Stimulated activated CD4-positive, alpha-beta T cell treated with anti-CD3 and anti-CD28 coated beads, Interleukin-1b, Interleukin-23, amount 100 ng/mL, for 48 hours (primary cell): ENCODE measurements around the gene SEMA7A.
"Not testable (repeated sequence)": the region's sequence is repeated elsewhere in the genome, so short reads cannot be mapped to it uniquely, and the experiment has no call there.

Experiments
- DNase-seq: peaks from one replicate; pipeline ENCODE4 v3.0.0-alpha.2; 2020

The SEMA7A gene, protein sequence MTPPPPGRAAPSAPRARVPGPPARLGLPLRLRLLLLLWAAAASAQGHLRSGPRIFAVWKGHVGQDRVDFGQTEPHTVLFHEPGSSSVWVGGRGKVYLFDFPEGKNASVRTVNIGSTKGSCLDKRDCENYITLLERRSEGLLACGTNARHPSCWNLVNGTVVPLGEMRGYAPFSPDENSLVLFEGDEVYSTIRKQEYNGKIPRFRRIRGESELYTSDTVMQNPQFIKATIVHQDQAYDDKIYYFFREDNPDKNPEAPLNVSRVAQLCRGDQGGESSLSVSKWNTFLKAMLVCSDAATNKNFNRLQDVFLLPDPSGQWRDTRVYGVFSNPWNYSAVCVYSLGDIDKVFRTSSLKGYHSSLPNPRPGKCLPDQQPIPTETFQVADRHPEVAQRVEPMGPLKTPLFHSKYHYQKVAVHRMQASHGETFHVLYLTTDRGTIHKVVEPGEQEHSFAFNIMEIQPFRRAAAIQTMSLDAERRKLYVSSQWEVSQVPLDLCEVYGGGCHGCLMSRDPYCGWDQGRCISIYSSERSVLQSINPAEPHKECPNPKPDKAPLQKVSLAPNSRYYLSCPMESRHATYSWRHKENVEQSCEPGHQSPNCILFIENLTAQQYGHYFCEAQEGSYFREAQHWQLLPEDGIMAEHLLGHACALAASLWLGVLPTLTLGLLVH

DNA sequence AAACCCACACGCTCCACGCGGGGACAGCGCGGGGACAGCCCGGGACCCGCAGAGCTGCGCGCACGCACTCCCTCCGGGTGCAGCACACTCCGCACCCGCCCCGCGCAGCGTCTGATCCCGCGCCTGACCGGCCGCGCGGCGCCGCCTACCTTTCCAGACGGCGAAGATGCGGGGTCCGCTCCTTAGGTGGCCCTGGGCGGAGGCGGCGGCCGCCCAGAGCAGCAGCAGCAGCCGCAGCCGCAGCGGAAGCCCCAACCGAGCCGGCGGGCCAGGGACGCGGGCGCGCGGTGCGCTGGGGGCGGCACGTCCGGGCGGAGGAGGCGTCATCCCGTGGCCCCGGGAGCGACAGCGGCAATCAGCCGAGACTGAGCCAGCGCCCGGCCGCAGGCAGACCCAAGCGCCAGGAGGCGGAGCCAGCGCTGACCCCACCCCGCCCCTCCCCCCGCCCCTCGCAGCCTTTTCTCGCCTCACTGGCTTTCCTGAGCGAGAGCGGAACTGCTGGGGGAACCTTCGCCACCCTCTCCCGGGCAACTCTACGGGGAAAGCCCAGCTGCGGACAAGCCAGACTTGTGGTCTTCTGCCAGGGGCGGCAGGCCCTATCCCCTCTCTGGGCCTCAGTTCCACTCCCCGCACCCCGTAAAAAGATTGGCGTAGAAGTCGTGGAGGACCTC, at the start of gene SEMA7A:
TSS of gene SEMA7A (minus strand) at position 367 of the 671 bp plus-strand sequence. CDS start at position 327, 40 bp downstream.
- DNase-seq: peak; percentile 81

- DNase-seq: no peak
Observed at GRCh38 chr15:74482661-74483060, 48.9 kb upstream of the SEMA7A start.

- DNase-seq: not testable (repeated sequence)
Observed at GRCh38 chr15:74480364-74480763, 46.6 kb upstream of the SEMA7A start.

GRCh38 chr15:74471621-74472020, 37.9 kb upstream of the SEMA7A start:
- DNase-seq: not testable (repeated sequence)

GRCh38 chr15:74470631-74471395, 37.1 kb upstream of the SEMA7A start:
- no peak for DNase-seq

- DNase-seq: no peak
Observed at GRCh38 chr15:74468341-74469032, 34.7 kb upstream of the SEMA7A start.

DNA sequence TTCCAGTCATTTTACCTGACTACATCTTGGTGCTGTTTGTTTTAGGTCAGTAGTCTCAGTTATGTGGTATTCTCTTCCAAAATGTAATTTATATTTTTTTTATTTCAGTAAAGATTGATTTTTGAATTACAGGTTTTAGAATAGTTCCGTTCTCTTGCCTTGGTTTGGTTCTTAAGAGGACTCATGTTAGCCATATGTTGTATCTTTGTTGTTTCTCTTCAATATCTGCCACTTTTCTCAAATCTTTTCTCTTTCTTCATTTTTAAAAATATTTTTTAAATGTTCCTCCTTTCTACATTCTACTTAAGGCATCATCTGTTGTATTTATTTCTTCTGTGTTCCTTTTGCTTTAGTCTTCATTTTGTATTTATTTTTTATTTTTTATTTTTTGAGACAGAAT, 32.8 kb upstream of the SEMA7A start:
- no peak for DNase-seq

DNA sequence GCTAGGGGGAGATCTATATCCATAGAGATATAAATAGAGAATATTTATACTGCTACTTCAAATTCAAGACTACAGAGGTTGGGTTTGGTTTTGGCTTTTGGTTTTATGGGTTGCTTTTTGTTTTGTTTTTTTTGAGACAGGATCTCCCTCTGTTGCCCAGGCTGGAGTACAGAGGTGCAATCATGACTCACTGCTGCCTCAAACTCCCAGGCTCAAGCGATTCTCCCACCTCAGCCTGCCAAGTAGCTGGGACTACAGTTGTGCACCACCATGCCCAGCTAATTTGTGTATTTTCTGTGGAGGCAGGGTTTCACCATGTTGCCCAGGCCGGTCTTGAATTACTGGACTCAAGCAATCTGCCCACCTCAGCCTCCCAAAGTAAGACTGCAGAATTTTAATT, 31.1 kb upstream of the SEMA7A start:
- DNase-seq: no peak

DNA sequence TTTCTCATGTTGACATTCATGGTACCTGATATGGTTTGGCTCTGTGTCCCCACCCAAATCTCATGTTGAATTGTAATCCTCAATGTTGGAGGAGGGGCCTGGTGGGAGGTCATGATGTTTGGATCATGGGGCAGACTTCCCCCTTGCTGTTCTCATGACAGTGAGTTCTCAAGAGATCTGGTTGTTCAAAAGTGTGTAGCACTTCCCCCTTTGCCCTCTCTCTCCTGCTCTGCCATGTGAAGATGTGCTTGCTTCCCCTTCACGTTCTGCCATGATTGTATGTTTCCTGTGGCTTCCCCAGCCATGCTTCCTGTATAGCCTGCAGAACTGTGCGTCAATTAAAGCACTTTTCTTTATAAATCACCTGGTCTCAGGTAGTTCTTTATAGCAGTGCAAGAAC, 30.5 kb upstream of the SEMA7A start:
- DNase-seq: no peak

DNA sequence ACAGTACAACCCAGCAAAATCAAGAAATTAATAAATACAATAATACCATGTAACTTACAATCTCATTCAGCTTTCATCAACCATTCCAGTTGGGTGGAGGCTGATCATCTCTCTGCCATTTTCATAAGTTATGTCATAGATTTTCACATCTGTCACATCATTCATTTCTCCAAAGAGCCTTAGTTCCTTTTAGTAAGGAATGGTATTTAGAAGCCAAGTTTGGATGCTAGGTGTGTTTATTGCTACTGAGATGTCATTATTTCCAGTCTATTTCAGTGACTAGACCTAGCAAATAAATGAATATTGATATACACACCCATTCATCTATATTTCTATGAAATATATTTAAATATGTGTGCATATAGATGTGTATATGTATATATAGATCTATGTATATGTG, 29.9 kb upstream of the SEMA7A start:
- DNase-seq: no peak

GRCh38 chr15:74461847-74462511, 28.2 kb upstream of the SEMA7A start:
- DNase-seq: no peak

- DNase-seq: peak; percentile 98
Observed at GRCh38 chr15:74460871-74461846, 27.4 kb upstream of the SEMA7A start, which contains the start of gene UBL7. Gene UBL7 (minus strand): TSS chr15:74461160. CDS start chr15:74458867, 2,293 bp downstream.

DNA sequence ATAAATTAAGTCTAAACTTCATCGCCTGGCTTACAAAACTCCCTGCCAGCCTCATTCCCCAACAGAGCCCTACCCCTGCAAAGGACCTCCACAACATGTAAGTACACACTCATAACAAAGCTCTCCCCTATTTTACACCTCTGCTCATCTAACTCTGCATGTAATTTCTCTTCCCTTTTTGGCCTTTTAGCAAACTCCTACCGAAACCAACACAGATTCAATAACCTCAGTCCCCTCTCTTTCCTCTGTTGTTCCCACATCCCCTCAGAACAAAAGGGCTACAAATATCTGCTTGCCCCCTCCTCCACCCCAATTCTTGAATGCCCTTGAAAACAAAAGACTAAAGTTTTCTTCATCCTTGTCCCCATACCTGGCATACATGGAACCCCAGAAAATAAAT, 26.5 kb upstream of the SEMA7A start:
- no peak for DNase-seq

DNA sequence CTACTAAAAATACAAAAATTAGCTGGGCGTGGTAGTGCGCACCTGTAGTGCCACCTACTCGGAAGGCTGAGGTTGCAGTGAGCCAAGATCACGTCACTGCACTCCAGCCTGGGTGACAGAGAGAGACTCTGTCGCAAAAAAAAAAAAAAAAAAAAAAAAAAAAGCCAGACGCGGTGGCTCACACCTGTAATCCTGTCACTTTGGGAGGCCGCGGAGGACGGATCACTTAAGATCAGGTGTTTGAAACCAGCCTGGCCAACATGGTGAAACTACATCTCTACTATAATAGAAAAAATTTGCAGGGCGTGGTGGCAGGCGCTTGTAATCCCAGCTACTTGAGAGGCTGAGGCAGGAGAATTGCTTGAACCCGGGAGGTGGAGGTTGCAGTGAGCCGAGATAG, 26.0 kb upstream of the SEMA7A start:
- DNase-seq: not testable (repeated sequence)

DNA sequence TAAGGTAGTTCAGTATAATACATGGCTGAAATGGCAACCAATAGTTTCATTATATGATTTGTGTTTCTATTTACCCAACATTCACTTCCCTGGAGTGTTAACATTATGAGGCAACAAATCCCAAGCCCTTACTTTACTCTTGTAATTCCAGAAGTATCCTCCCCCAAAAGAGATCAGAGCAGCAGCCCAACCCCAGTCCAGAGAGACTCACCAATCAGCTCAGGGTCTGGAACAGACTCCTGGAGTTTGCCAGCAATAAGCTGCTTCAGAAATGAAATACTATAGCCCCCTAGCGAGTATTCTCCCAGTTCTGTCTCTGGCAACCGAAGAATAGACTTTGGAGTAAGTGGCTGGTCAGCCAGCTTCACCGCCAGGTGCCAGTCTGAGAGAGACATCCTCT, 24.7 kb upstream of the SEMA7A start:
- no peak for DNase-seq

DNA sequence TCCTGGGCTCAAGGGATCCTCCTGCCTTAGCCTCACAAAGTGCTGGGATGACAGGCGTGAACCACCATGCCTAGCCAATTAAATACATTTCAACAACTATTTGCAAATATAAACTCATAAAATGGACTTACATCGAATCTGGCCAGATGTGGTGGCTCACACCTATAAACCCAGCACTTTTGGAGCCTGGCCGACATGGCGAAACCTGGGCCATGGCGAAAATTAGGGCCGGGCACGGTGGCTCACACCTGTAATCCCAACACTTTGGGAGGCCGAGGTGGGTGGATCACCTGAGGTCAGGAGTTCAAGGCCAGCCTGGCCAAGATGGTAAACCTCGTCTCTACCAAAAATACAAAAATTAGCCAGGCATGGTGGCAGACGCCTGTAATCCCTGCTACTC, 23.3 kb upstream of the SEMA7A start:
- DNase-seq: not testable (repeated sequence)

GRCh38 chr15:74454764-74455500, 21.2 kb upstream of the SEMA7A start:
- no peak for DNase-seq

- no peak for DNase-seq
Observed at GRCh38 chr15:74453925-74454763, 20.4 kb upstream of the SEMA7A start.
